ENCODE measurements around the gene NDUFS2. TPM values are rescaled to one million over a fixed set of nuclear protein-coding genes. Genes with fewer than 3 reads are reported as not detected.

The NDUFS2 gene
- total and polyA plus RNA-seq, 2 experiments from 2014 or later, result 103 to 163 TPM

- H3K4me2 ChIP-seq, result peak overlapping the region; percentile 76
- peak; percentile 73 for DNase-seq (ENCODE audit: low spot score)
Observed at GRCh38 chr1:161196521-161197451, 5.4 kb upstream of the NDUFS2 start.

DNA sequence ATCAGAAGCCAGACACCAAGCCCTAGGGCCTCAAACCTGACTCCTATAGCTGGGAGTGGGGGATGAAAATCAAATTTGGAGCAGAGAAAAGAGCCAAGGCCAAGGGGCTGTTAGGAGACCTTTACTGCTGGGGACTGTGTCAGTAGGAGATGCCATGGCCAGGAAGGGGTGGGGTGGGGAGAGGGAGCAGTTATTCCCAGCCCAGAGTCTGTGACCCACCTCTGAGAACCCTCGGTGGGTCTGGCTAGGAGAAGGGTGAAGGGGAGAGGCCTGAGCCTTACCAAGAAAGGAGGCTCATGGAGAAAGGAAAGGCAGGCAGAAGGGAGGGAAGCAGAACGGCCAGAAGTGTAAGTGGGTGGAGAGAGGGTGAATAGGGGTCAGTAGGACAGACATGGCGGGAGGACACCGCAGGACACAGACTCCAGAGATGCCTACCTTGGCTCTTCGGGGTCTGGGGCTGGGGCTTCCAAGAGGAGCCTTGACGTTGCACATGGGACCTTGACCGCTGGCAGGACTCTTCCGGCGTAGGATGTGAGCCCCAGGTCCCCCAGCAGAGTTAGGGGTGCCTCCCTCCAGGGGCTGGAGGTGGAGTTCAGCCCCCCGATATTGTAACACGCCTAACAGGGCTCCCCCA lies 4.5 kb upstream of the NDUFS2 start:
- no peaks in the 10 kb centered on the region for H3K9me2 ChIP-seq (replicated peaks; ENCODE audit: insufficient read depth)
- H3K79me2 ChIP-seq, result peaks cover 2% of the 10 kb centered on the region
- H3K4me2 ChIP-seq, result peak overlapping the region; percentile 76
- WGBS (ENCODE audit: low lambda C conversion rate, missing lambda C conversion rate), result 76% methylated on average over 11 of the region's 11 CpGs
- TF ChIP-seq EZH2phosphoT487 (IDR thresholded peaks at IDR 0.05; ENCODE audit: low read depth, severe bottlenecking, unreplicated experiment) (no peak), EZH2 (IDR thresholded peaks at IDR 0.05; ENCODE audit: borderline replicate concordance) (no peak)
- TF ChIP-seq, protein P1, sequence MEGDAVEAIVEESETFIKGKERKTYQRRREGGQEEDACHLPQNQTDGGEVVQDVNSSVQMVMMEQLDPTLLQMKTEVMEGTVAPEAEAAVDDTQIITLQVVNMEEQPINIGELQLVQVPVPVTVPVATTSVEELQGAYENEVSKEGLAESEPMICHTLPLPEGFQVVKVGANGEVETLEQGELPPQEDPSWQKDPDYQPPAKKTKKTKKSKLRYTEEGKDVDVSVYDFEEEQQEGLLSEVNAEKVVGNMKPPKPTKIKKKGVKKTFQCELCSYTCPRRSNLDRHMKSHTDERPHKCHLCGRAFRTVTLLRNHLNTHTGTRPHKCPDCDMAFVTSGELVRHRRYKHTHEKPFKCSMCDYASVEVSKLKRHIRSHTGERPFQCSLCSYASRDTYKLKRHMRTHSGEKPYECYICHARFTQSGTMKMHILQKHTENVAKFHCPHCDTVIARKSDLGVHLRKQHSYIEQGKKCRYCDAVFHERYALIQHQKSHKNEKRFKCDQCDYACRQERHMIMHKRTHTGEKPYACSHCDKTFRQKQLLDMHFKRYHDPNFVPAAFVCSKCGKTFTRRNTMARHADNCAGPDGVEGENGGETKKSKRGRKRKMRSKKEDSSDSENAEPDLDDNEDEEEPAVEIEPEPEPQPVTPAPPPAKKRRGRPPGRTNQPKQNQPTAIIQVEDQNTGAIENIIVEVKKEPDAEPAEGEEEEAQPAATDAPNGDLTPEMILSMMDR (IDR thresholded peaks at IDR 0.05; ENCODE audit: poor library complexity), result no peak
- no peaks in the 10 kb centered on the region for H3K9me3 ChIP-seq (ENCODE audit: low read depth)
- H3K27ac ChIP-seq, result peak overlapping the region; percentile 96
- H3K4me3 ChIP-seq, result no peak overlapping the region
- no peak overlapping the region for H2AFZ ChIP-seq
- H4K20me1 ChIP-seq (ENCODE audit: insufficient read depth, poor library complexity, severe bottlenecking), result no peaks in the 10 kb centered on the region
- no peaks in the 10 kb centered on the region for H3K27me3 ChIP-seq
- DNase-seq (ENCODE audit: low spot score), result no peak
- H3K4me1 ChIP-seq (ENCODE audit: insufficient read depth), result peaks cover 35% of the 10 kb centered on the region
- H3K36me3 ChIP-seq (replicated peaks; ENCODE audit: insufficient read depth, low read depth), result no peaks in the 10 kb centered on the region

More at GRCh38 chr1:161196521-161197451, 5.4 kb upstream of the NDUFS2 start:
- Histone ChIP-seq H2AFZ (peak overlapping the region; percentile 25), H4K20me1 (ENCODE audit: insufficient read depth, poor library complexity, severe bottlenecking) (no peaks in the 10 kb centered on the region), H3K9me2 (replicated peaks; ENCODE audit: insufficient read depth) (no peaks in the 10 kb centered on the region), H3K4me1 (ENCODE audit: insufficient read depth) (peaks cover 35% of the 10 kb centered on the region), H3K9me3 (ENCODE audit: low read depth) (no peaks in the 10 kb centered on the region), H3K36me3 (replicated peaks; ENCODE audit: insufficient read depth, low read depth) (no peaks in the 10 kb centered on the region), H3K79me2 (no peaks in the 10 kb centered on the region), H3K27me3 (no peaks in the 10 kb centered on the region), H3K27ac (peak overlapping the region; percentile 96), H3K4me3 (no peak overlapping the region)
- TF ChIP-seq EZH2phosphoT487 (IDR thresholded peaks at IDR 0.05; ENCODE audit: low read depth, severe bottlenecking, unreplicated experiment) (no peak), EZH2 (IDR thresholded peaks at IDR 0.05; ENCODE audit: borderline replicate concordance) (no peak)
- TF ChIP-seq, protein P1 (IDR thresholded peaks at IDR 0.05; ENCODE audit: poor library complexity), result no peak
- WGBS (ENCODE audit: low lambda C conversion rate, missing lambda C conversion rate), result 66% methylated on average over 27 of the region's 27 CpGs

DNA sequence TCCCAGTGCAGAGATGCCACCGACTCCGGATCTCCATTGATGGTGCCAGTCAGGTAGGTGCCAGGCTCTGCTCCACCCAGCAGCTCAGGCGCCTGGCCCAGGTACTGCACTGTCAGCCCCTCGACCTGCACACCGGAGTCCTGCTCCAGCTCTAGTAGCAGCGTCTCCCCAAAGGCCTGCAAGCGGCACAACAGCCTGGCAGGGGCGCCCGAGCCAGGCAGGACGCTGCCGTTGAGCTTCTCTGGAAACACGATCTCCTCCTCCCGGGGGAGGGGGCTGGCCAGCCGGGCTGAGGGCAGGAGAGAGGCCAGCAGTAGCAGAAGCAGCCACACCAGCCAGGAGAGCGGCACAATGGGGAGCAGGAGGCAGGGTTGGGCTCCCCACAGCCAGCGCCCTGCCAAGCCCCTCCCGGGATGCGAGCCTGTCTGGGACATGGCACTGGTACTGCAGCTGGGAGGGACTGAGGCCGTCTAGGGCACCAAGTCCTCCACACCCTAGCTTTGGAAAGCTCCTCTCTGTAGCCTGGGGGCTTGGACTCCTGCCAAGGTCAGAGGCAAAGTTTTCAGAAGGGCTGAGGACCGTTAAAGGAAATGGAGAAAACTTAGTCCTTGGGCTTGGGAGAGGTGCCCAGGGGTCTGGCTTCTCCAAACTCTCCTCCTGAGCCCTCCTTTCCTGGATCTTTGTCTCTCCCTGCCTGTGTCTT lies 3.8 kb upstream of the NDUFS2 start:
- Histone ChIP-seq H3K4me2 (peak overlapping the region; percentile 76), H3K4me1 (ENCODE audit: insufficient read depth) (peaks cover 39% of the 10 kb centered on the region), H3K4me3 (no peak overlapping the region), H3K27ac (peak overlapping the region; percentile 96), H3K9me3 (ENCODE audit: low read depth) (no peaks in the 10 kb centered on the region), H3K79me2 (peaks cover 9% of the 10 kb centered on the region), H3K27me3 (no peaks in the 10 kb centered on the region), H3K9me2 (replicated peaks; ENCODE audit: insufficient read depth) (no peaks in the 10 kb centered on the region), H3K36me3 (replicated peaks; ENCODE audit: insufficient read depth, low read depth) (no peaks in the 10 kb centered on the region), H4K20me1 (ENCODE audit: insufficient read depth, poor library complexity, severe bottlenecking) (no peaks in the 10 kb centered on the region), H2AFZ (no peak overlapping the region)
- DNase-seq (ENCODE audit: low spot score), result peak; percentile 68
- WGBS (ENCODE audit: low lambda C conversion rate, missing lambda C conversion rate), result 27% methylated on average over 19 of the region's 20 CpGs
- TF ChIP-seq, protein P1 (IDR thresholded peaks at IDR 0.05; ENCODE audit: poor library complexity), result peak; percentile 25
- TF ChIP-seq EZH2phosphoT487 (IDR thresholded peaks at IDR 0.05; ENCODE audit: low read depth, severe bottlenecking, unreplicated experiment) (no peak), EZH2 (IDR thresholded peaks at IDR 0.05; ENCODE audit: borderline replicate concordance) (no peak)
